Thyroid gland (tissue), 4 donors: ENCODE data around the gene CYP3A4.

ENCODE experiments used
- CTCF ChIP-seq, 6 experiments: fragments of 200-600 bp in 3 of 6; fragments of 450-650 bp in 3 of 6; sonication (generic) in 3 of 6; IDR thresholded peaks; one replicate each; pipeline ENCODE4 v1.5.1; 2016 to 2019; ENCODE audit warnings: antibody characterized with exemption in 6 of 6, mild to moderate bottlenecking in 2 of 6, inconsistent platforms in 1 of 6, moderate library complexity in 1 of 6
- POLR2A ChIP-seq, 2 donors: fragments of 450-650 bp; IDR thresholded peaks; one replicate each; pipeline ENCODE4 v1.6.1; 2017; ENCODE audit warnings: antibody characterized with exemption in 2 of 2, mild to moderate bottlenecking in 2 of 2, moderate library complexity in 1 of 2

GRCh38 chr7:99741441-99741795 lies 42.6 kb downstream of the CYP3A4 start:
- TF ChIP-seq POLR2A (IDR thresholded peaks at IDR 0.05) (no peak), CTCF (IDR thresholded peaks at IDR 0.05) (no peak)
